GM12891 (cell line): ENCODE measurements around the gene GGTLC3.
"Not testable (repeated sequence)": the region's sequence is repeated elsewhere in the genome, so short reads cannot be mapped to it uniquely, and the experiment has no call there.

ENCODE experiments used
- POLR2A ChIP-seq: IDR thresholded peaks from 2 replicates; pipeline ENCODE4 v1.6.1; 2011; ENCODE audit warnings: low read depth, low read length, control low read depth
- POLR2AphosphoS5 ChIP-seq: IDR thresholded peaks from 2 replicates; pipeline ENCODE4 v1.6.1; 2011; ENCODE audit warnings: low read depth, low read length, control low read depth
- SPI1 ChIP-seq: IDR thresholded peaks from 2 replicates; pipeline ENCODE4 v1.6.1; 2011; ENCODE audit warnings: low read depth, low read length, control low read depth

DNA sequence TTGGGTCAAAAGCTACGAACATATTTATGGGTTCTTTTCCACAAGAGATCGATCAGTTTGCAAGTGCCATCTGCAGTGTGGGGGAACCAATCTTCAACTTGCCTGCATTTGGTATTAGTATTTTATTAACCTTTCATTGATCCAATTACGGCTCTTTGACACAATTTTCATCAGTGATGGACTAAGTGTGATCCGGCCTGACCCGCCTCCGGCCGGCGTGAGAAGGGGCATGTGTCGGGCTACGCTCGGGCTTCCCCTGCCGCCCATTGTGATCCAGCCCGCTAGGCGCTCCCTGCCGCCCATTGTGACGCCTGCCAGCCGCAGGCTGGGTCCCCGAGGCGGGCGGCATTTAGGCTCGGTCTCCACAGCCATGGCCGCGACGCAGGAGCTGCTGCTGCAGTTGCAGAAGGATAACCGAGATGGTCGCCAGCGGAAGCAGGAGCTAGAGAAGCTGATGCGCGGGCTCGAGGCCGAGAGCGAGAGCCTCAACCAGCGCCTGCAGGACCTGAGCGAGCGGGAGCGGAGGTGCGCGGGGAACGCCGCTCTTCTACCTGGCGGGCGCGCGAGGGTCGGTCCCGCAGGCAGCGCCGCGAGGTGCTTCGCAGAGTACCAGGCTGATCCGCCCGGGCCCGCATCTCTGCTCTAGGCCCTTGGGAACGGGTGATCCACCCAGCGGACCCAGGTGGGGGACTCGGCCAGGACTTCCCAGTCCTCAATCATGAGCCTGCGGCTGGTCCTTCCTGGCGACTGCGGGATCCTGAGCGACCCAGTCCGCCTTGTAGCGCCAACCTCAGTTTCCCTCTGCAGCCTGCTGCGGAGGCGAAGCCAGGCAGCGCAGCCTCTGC, 10.0 kb upstream of the GGTLC3 start, which contains the start of gene TMEM191B:
- TF ChIP-seq POLR2A, SPI1, POLR2AphosphoS5: not testable (repeated sequence)
